HG03064 (cell line): ENCODE data around the gene NUDCD3.

Source experiments
- ATAC-seq: cut with Tn5 transposase; IDR thresholded peaks from one replicate; pipeline ENCODE4 v1.9.1; 2021; ENCODE audit warnings: low read depth; ENCODE audit not compliant: unreplicated experiment

NUDCD3 gene

GRCh38 chr7:44373418-44373740 lies 117.1 kb downstream of the NUDCD3 start:
- ATAC-seq: no peak

- no peak for ATAC-seq
These were observed 117.7 kb downstream of the NUDCD3 start for GRCh38 chr7:44372560-44373417.

- no peak for ATAC-seq
These were observed 121.6 kb downstream of the NUDCD3 start for GRCh38 chr7:44368885-44369284.

GRCh38 chr7:44368455-44368854 lies 122.0 kb downstream of the NUDCD3 start:
- no peak for ATAC-seq

- no peak for ATAC-seq
These were observed 122.9 kb downstream of the NUDCD3 start for GRCh38 chr7:44367475-44368043.

GRCh38 chr7:44366986-44367385 lies 123.5 kb downstream of the NUDCD3 start:
- no peak for ATAC-seq

GRCh38 chr7:44353668-44354067 lies 136.8 kb downstream of the NUDCD3 start:
- ATAC-seq: no peak

- ATAC-seq: no peak
These were observed 141.3 kb downstream of the NUDCD3 start for GRCh38 chr7:44348851-44349781.

- ATAC-seq: no peak
These were observed 142.2 kb downstream of the NUDCD3 start for GRCh38 chr7:44348300-44348699.

- no peak for ATAC-seq
These were observed 142.8 kb downstream of the NUDCD3 start for GRCh38 chr7:44347546-44348114.

- ATAC-seq: no peak
These were observed 144.4 kb downstream of the NUDCD3 start for GRCh38 chr7:44346063-44346462.

- no peak for ATAC-seq
These were observed 149.1 kb downstream of the NUDCD3 start for GRCh38 chr7:44341401-44341800.

- no peak for ATAC-seq
These were observed 151.9 kb downstream of the NUDCD3 start for GRCh38 chr7:44338600-44338999.

GRCh38 chr7:44336491-44336890 lies 154.0 kb downstream of the NUDCD3 start:
- no peak for ATAC-seq

- no peak for ATAC-seq
These were observed 155.3 kb downstream of the NUDCD3 start for GRCh38 chr7:44335184-44335583.

- no peak for ATAC-seq
These were observed 155.7 kb downstream of the NUDCD3 start for GRCh38 chr7:44334734-44335097.

- no peak for ATAC-seq
These were observed 156.3 kb downstream of the NUDCD3 start for GRCh38 chr7:44333911-44334733.

GRCh38 chr7:44331682-44332081 lies 158.8 kb downstream of the NUDCD3 start:
- no peak for ATAC-seq

GRCh38 chr7:44330331-44330730 lies 160.1 kb downstream of the NUDCD3 start:
- no peak for ATAC-seq

GRCh38 chr7:44329888-44330287 lies 160.6 kb downstream of the NUDCD3 start:
- no peak for ATAC-seq
